Cerebellar nuclear complex (tissue), 1 donor: ENCODE data around the gene SAMD4A.

Source experiments
- DNase-seq, 2 experiments: peaks; one replicate each; lab custom pipeline; 2025; lab: John Stamatoyannopoulos, UW

The SAMD4A gene

DNA sequence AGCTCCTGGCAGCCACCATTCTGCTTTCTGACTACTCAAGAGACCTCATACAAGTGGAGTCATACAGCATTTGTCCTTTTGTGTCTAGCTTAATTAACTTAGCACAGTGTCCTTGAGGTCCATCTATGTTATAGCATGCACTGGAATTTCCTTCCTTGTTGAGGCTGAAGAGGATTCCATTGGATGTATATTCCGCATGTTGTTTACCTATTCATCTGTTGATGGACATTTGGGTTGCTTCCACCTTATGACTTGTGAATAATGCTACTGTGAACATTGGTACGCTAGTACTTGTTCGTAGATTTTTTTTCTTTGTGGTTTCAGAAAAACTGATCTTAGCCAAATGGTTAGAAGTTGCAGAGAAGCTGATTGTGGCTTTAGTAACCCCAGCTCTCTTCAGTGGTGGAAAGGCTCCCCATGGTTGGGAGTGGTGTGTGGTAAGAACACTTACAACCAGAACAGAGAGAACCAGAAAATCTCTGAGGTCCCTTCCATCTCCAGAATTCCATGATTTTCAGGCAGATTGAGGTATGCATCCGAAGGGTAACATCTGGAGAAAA lies 118.4 kb downstream of the SAMD4A start:
- DNase-seq, result no peak

DNA sequence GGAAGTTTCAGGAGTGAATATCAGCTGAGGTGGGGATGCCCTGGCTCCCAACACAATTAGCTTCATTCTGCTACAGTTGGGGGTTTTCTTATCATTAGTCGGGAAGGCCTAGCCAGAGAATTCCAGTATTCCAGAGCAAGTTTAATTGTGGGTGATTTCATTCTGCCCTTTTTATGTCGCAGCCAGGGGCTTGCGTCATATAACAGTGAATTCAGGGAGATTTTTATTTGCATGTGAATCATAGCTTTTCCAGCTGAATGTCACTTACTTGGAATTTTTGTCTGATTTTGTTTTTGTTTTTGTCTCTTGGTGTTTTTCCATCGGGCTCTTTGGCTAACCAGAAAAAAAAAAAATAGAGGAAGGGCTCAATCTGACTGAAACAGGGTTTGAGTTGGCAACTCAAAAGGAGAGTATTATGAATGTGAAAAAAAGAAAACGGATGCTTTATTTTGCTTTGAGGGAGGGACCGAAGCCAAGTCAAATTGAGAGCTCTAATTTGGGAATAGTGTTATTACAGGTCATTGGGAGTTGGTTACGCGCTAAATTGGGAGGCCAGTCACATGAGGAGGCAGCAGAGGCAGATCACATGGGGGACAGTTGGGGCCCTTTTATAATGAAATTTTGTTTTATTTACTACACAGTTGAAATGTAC lies 119.4 kb downstream of the SAMD4A start:
- DNase-seq, result no peak

DNA sequence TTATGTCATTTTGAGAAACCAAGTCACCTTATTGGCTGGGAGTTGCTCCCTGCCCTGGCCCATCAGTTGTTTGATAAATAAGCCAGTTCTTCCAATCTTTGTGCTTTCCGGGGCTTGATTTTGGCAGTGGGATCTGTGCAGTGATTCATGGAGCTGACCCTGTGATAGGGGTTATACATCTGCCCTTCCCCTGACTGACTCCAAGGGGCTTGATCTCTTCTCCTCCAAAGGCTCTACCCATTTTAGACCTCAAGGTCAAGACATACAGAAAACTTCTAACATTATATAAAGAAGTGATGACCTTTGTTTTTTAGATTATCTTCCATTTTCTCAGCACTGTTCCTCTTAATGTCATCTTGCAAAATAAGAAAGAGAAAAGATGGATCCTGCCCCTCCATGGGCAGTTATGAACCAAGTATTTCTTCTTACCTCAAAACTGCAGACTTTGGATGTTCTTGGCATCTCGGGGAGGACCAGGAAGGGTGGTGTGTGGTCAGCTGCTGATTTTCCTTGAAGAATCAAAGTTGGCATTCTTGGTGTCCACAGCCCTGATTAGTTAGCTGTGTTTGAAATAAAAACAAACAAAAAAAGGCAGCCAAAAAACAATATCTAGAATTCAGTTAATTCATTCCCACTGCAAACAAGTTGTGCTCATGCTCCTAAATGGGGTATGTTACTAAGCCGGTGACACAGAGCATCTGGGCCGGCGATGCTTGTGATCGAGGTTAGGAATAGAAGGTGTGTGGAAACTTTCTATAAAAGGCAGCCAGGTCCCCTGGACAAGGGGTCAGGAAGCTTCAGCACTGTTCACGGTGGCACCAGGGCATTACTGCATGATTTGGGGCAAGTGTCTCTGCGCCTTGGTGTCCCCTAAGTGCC lies 120.2 kb downstream of the SAMD4A start:
- DNase-seq, result no peak

DNA sequence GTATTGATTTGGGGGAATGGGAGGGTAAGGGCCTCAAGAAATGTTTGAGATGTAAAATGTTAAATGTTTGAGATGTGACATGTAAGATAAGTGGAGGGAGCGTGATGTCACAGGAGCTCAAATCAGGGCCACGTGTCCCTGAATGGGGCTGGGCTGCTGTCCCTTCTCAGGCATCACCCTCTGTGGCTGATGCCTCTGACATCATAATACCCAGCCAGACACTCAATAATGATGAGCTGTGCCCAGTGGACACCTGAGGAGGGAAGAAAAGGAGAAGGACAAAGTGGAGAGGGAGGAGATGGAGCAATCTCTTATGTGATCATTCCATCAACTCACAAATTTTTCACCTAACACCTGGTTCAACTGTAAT lies 120.8 kb downstream of the SAMD4A start:
- DNase-seq, result no peak

DNA sequence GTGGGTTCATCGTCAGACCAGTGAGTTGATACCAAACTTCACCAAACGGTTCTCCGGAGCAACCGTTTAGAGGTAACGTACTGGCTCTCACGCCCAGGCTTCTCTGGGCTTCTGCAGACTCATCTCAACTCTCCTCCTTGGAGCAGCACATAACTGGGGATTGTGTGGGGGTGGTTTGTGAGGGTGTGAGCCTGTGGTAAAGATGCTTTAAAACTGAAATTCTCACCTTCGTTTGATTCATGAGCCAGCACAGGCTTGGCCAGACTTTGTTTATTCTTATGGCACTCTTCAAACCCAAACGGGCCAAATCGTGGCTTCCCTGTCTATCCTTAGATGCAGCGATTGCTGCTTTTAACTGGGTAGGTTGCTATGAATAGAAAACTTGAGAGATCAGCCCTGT lies 121.3 kb downstream of the SAMD4A start:
- DNase-seq, result no peak

- no peak for DNase-seq
Observed at GRCh38 chr14:54689928-54690327, 123.0 kb downstream of the SAMD4A start.

GRCh38 chr14:54690887-54691286 lies 124.0 kb downstream of the SAMD4A start:
- DNase-seq, result no peak

DNA sequence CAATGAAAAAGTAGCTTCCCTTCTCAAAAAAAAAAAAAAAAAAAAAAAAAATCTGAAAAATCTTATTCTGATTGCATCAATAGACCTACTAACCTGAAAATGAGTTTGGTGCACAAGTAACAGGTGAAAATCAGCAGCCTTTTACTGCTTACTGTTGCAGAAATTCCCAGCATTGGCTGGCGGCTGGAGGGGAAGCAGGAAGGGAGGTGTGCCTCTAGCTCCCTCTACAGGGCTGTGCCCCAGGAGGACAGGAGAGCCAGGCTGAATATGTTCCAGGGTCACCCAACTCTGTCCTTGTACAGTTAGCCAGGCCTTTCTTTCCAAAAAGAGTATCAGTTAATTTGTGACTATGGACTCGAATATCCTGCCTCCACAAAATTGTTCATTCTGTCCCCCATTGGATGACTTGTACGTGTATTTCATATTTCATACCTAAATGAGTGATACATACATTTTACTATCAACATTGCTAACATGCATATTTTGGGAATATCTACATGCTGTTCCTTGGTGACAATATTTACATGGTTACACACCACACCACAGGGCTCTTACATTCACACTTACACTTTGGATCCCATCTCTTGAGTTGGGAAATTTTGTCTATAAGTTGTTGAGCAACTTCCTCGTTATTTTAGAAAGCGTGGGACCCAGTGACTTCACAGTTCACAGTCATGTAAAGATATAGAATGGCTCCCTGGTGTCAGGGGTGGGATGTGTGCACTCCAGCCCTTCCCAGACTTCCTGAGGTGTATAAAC lies 124.8 kb downstream of the SAMD4A start:
- no peak for DNase-seq

- DNase-seq, result no peak
Observed at GRCh38 chr14:54692284-54692772, 125.4 kb downstream of the SAMD4A start.

DNA sequence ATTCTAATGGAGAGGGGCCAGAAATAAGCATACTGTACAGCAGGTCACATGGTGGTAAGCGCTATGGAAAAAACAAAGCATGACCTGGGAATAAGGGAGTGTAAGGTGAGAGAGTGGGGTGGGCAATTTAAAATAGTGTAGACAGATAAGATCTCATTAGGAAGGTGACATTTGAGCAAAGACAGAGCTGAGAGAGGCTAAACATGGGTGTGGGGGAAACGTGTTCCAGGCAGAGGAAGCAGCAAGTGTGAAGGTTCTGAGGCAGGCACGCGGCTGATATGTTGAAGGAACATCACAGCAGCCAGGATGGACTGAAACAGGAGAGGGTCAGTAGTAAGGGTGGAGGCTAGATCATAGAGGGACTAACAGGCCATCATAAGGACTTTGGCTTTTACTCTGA lies 126.8 kb downstream of the SAMD4A start:
- DNase-seq, result no peak

- DNase-seq, result no peak
Observed at GRCh38 chr14:54695196-54695595, 128.3 kb downstream of the SAMD4A start.

- DNase-seq, result no peak
Observed at GRCh38 chr14:54697001-54697400, 130.1 kb downstream of the SAMD4A start.

- DNase-seq, result no peak
Observed at GRCh38 chr14:54697803-54698202, 130.9 kb downstream of the SAMD4A start.

DNA sequence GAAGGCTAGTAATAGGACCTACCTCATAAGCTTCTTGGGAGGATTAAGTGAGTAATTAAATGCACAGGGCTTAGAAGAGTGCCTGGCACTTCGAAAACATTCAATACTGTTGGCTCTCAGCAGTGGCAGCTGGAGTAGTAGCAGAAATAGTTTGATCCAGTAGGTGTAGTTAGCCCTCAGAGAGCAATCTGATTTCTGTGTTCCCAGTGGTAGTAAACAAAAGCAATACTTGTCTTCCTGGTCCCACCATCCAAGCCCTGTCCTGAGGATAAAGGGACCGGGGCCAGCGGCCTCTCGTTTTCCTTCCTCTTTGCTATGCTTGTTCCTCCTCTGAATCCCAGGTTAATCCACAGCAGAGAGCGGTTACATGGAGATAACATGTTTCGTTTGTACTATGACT lies 131.6 kb downstream of the SAMD4A start:
- DNase-seq, result no peak

- DNase-seq, result peak; percentile 75 to 81
Observed at GRCh38 chr14:54698966-54699530, 132.1 kb downstream of the SAMD4A start.

DNA sequence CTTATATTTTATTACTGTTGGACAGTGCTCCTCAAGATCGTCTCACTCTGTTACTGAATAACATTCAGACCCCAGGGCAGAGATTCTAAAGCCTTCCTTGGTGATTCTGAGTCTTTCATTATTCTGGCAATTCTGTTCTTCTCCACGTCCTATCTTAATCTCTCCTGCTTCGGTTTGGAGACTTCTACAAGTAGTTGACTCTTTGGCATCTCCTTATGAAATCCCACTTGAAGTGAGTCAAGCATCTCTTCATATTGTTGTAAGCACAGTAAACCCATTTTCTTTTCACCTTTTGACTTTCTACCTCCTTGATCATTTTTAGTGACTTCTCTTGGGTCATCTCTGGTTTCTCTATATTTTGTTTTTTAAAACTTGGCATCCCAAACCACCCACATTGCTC lies 132.8 kb downstream of the SAMD4A start:
- no peak for DNase-seq

DNA sequence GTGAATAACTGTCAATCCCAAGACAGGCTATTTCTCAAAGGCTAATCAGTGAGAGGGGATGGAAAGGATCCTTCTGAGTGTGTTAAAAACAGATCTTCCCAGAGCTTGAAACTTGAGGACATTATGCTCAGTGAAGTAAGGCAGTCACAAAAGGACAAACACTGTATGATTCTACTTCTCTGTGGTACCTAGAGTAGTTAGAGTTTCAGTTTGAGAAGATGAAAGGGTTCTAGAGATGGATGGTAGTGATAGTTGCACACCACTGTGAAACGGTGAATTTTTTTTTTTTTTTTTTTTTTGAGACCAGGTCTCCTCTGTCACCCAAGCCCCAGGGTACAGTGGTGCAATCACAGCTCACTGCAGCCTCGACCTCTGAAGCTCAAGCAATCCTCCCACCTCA lies 133.8 kb downstream of the SAMD4A start:
- DNase-seq, result no peak

GRCh38 chr14:54702014-54702491 lies 135.1 kb downstream of the SAMD4A start:
- no peak for DNase-seq

DNA sequence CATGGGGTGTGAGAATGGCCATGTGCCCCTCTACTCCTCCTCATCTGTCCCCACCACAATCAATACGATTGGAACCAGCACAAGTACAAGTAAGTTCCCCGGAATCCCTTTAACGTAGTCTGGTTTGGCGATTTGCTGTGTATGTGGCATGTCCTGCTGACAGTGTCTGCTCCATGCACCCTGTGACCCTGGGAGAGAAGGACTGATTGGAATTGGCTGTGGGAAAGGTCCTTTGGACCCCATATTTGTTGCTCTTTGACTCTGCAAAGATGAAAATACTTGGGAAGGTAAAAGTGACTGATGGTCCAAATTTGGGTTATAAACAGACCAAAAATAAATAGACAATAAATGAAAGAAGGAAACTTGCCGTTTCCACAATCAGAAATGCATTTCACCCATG lies 135.6 kb downstream of the SAMD4A start:
- no peak for DNase-seq

GRCh38 chr14:54703082-54703481 lies 136.2 kb downstream of the SAMD4A start:
- no peak for DNase-seq

DNA sequence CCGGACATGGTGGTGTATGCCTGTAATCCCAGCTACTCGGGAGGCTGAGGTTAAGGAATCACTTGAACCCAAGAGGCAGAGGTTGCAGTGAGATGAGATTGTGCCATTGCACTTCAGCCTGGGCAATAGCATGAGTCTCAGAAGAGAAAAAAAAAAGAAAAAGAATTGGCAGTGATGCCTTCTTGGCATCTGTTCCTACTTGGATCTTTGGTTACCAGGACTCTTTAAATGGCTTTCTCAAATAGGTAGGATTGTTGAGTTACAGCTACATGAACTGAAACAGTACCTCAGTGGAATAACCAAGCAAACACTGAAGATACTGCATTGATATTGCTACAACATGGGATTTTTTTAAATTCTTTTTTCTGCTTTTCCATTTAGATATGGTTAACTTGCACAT lies 136.8 kb downstream of the SAMD4A start:
- DNase-seq, result no peak

GRCh38 chr14:54704768-54705167 lies 137.8 kb downstream of the SAMD4A start:
- DNase-seq, result no peak
